ENCODE data around the gene WTIP. TPM values are rescaled to one million over a fixed set of nuclear protein-coding genes. Genes with fewer than 3 reads are reported as not detected.
"Not testable (repeated sequence)": the region's sequence is repeated elsewhere in the genome, so short reads cannot be mapped to it uniquely, and the experiment has no call there.

Gene WTIP
- total and polyA plus RNA-seq, 4 donors = 52.0 to 89.3 (median 73.7) TPM

- DNase-seq (no peak), ATAC-seq (ENCODE audit: low FRiP score) (no peak)
- Histone ChIP-seq H3K9me3 (ENCODE audit: control insufficient read depth, low read length) (no peaks in the 10 kb centered on the region), H3K27me3 (ENCODE audit: control insufficient read depth in 1 of 2, insufficient read depth in 2 of 2, low read length in 1 of 2) (no peaks in the 10 kb centered on the region), H3K36me3 (ENCODE audit: control insufficient read depth in 1 of 2, insufficient read depth in 2 of 2, low read length in 1 of 2) (peaks cover 2 to 3% of the 10 kb centered on the region in 2 donors), H3K27ac (ENCODE audit: low read depth in 1 of 2, low read length in 2 of 2) (peak overlapping the region; percentile 3 to 79), H3K4me3 (ENCODE audit: low read length in 2 of 2) (no peak overlapping the region), H3K4me1 (ENCODE audit: control insufficient read depth in 1 of 2, insufficient read depth in 2 of 2, low read length in 2 of 2) (peaks cover 0 to 5% of the 10 kb centered on the region in 2 donors)
- intact Hi-C loops (cut with DNase I) = no loop called here
- WGBS, 2 donors = 64 to 65% methylated on average over 4 of the region's 4 CpGs
Observed at GRCh38 chr19:34474233-34474989, 7.1 kb upstream of the WTIP start.

- WGBS, 2 donors = 0 to 3% methylated on average over 9 of the region's 9 CpGs
- H3K4me3 ChIP-seq (ENCODE audit: low read length in 2 of 2) = no peak overlapping the region
- no peaks in the 10 kb centered on the region for H3K27me3 ChIP-seq (ENCODE audit: control insufficient read depth in 1 of 2, insufficient read depth in 2 of 2, low read length in 1 of 2)
- H3K27ac ChIP-seq (ENCODE audit: low read depth in 1 of 2, low read length in 2 of 2) = peak overlapping the region; percentile 8 to 97
- intact Hi-C loops (cut with DNase I) = no loop called here
- H3K4me1 ChIP-seq (ENCODE audit: control insufficient read depth in 1 of 2, insufficient read depth in 2 of 2, low read length in 2 of 2) = peaks cover 0 to 5% of the 10 kb centered on the region in 2 donors
- H3K36me3 ChIP-seq (ENCODE audit: control insufficient read depth in 1 of 2, insufficient read depth in 2 of 2, low read length in 1 of 2) = peaks cover 2 to 3% of the 10 kb centered on the region in 2 donors
- DNase-seq = no peak
- H3K9me3 ChIP-seq (ENCODE audit: control insufficient read depth, low read length) = no peaks in the 10 kb centered on the region
- peak; percentile 42 for ATAC-seq (ENCODE audit: low FRiP score)
Observed at GRCh38 chr19:34475026-34475974, 6.3 kb upstream of the WTIP start.

GRCh38 chr19:34475975-34476594, 5.5 kb upstream of the WTIP start:
- intact Hi-C loops (cut with DNase I) = no loop called here
- H3K4me3 ChIP-seq (ENCODE audit: low read length in 2 of 2) = no peak overlapping the region
- H3K9me3 ChIP-seq (ENCODE audit: control insufficient read depth, low read length) = no peaks in the 10 kb centered on the region
- peaks cover 2 to 3% of the 10 kb centered on the region in 2 donors for H3K36me3 ChIP-seq (ENCODE audit: control insufficient read depth in 1 of 2, insufficient read depth in 2 of 2, low read length in 1 of 2)
- H3K27ac ChIP-seq (ENCODE audit: low read depth in 1 of 2, low read length in 2 of 2) = peak overlapping the region; percentile 19 to 97
- no peaks in the 10 kb centered on the region for H3K27me3 ChIP-seq (ENCODE audit: control insufficient read depth in 1 of 2, insufficient read depth in 2 of 2, low read length in 1 of 2)
- H3K4me1 ChIP-seq (ENCODE audit: control insufficient read depth in 1 of 2, insufficient read depth in 2 of 2, low read length in 2 of 2) = peaks cover 0 to 5% of the 10 kb centered on the region in 2 donors
- DNase-seq (no peak), ATAC-seq (ENCODE audit: low FRiP score) (no peak)
- WGBS, 2 donors = 90 to 96% methylated on average over 5 of the region's 5 CpGs

- H3K4me3 ChIP-seq (ENCODE audit: low read length in 2 of 2); H3K4me1 ChIP-seq (ENCODE audit: control insufficient read depth in 1 of 2, insufficient read depth in 2 of 2, low read length in 2 of 2); H3K36me3 ChIP-seq (ENCODE audit: control insufficient read depth in 1 of 2, insufficient read depth in 2 of 2, low read length in 1 of 2); H3K27me3 ChIP-seq (ENCODE audit: control insufficient read depth in 1 of 2, insufficient read depth in 2 of 2, low read length in 1 of 2); H3K27ac ChIP-seq (ENCODE audit: low read depth in 1 of 2, low read length in 2 of 2); intact Hi-C loops (cut with DNase I); DNase-seq; H3K9me3 ChIP-seq (ENCODE audit: control insufficient read depth, low read length); ATAC-seq (ENCODE audit: low FRiP score): not testable (repeated sequence)
- WGBS, 2 donors = 97% methylated on average over 4 of the region's 4 CpGs
Observed at GRCh38 chr19:34478496-34478895, 3.1 kb upstream of the WTIP start.

- Histone ChIP-seq H3K36me3 (ENCODE audit: control insufficient read depth in 1 of 2, insufficient read depth in 2 of 2, low read length in 1 of 2) (no peaks in the 10 kb centered on the region), H3K9me3 (ENCODE audit: control insufficient read depth, low read length) (no peaks in the 10 kb centered on the region), H3K27me3 (ENCODE audit: control insufficient read depth in 1 of 2, insufficient read depth in 2 of 2, low read length in 1 of 2) (no peaks in the 10 kb centered on the region), H3K4me1 (ENCODE audit: control insufficient read depth in 1 of 2, insufficient read depth in 2 of 2, low read length in 2 of 2) (peaks cover 0 to 2% of the 10 kb centered on the region in 2 donors), H3K27ac (ENCODE audit: low read depth in 1 of 2, low read length in 2 of 2) (no peak overlapping the region), H3K4me3 (ENCODE audit: low read length in 2 of 2) (no peak overlapping the region)
- ATAC-seq (ENCODE audit: low FRiP score) = no peak
- WGBS, 2 donors = 83 to 94% methylated on average over 7 of the region's 7 CpGs
- intact Hi-C loops (cut with DNase I) = no loop called here
- no peak for DNase-seq
Observed at GRCh38 chr19:34479396-34479795, 2.2 kb upstream of the WTIP start.

GRCh38 chr19:34480491-34480890, 1.1 kb upstream of the WTIP start:
- intact Hi-C loops (cut with DNase I) = loop anchor here (5.0 kb wide), 2 partner anchors 48 to 53 kb away; partner anchors contain the start of gene UBA2 (in 1 of the 2)

GRCh38 chr19:34481861-34482379, 362 bp downstream of the WTIP start:
- intact Hi-C loops (cut with DNase I) = loop anchor here (5.0 kb wide), 2 partner anchors 50 to 55 kb away; partner anchors contain the start of gene UBA2 (in 1 of the 2)
- Histone ChIP-seq H3K36me3 (ENCODE audit: control insufficient read depth in 1 of 2, insufficient read depth in 2 of 2, low read length in 1 of 2) (no peaks in the 10 kb centered on the region), H3K9me3 (ENCODE audit: control insufficient read depth, low read length) (no peaks in the 10 kb centered on the region), H3K27me3 (ENCODE audit: control insufficient read depth in 1 of 2, insufficient read depth in 2 of 2, low read length in 1 of 2) (no peaks in the 10 kb centered on the region), H3K4me3 (ENCODE audit: low read length in 2 of 2) (peak overlapping the region; percentile 95 to 98), H3K27ac (ENCODE audit: low read depth in 1 of 2, low read length in 2 of 2) (peak overlapping the region; percentile 75 to 90), H3K4me1 (ENCODE audit: control insufficient read depth in 1 of 2, insufficient read depth in 2 of 2, low read length in 2 of 2) (no peaks in the 10 kb centered on the region)
- WGBS, 2 donors = 0 to 2% methylated on average over 26 to 84 of the region's 84 CpGs
- no peak for DNase-seq
- peak; percentile 9 for ATAC-seq (ENCODE audit: low FRiP score)

More at GRCh38 chr19:34480491-34480890, 1.1 kb upstream of the WTIP start:
- Histone ChIP-seq H3K4me1 (ENCODE audit: control insufficient read depth in 1 of 2, insufficient read depth in 2 of 2, low read length in 2 of 2) (peaks cover 0 to 2% of the 10 kb centered on the region in 2 donors), H3K4me3 (ENCODE audit: low read length in 2 of 2) (no peak overlapping the region), H3K27me3 (ENCODE audit: control insufficient read depth in 1 of 2, insufficient read depth in 2 of 2, low read length in 1 of 2) (no peaks in the 10 kb centered on the region), H3K27ac (ENCODE audit: low read depth in 1 of 2, low read length in 2 of 2) (peak overlapping the region in 1 of 2 donors; percentile 85), H3K9me3 (ENCODE audit: control insufficient read depth, low read length) (no peaks in the 10 kb centered on the region), H3K36me3 (ENCODE audit: control insufficient read depth in 1 of 2, insufficient read depth in 2 of 2, low read length in 1 of 2) (no peaks in the 10 kb centered on the region)
- DNase-seq (no peak), ATAC-seq (ENCODE audit: low FRiP score) (no peak)
- WGBS, 2 donors = 78 to 81% methylated on average over 19 of the region's 19 CpGs

Measured in aorta (tissue), 5 donors.